ENCODE measurements around the gene HOXB5. TPM values are rescaled to one million over a fixed set of nuclear protein-coding genes. Genes with fewer than 3 reads are reported as not detected.
A peak's percentile ranks its signal among the peaks of the same experiment; 100 is the strongest.

Gene HOXB5
- total RNA-seq, 1 experiment from 2014 or later, result 0.95 TPM

- no peak overlapping the region for H3K4me2 ChIP-seq (ENCODE audit: low read length)
- H3K4me3 ChIP-seq (ENCODE audit: low read length), result no peak overlapping the region
- no peak overlapping the region for H3K27ac ChIP-seq (ENCODE audit: low read length)
- no peaks in the 10 kb centered on the region for H3K36me3 ChIP-seq (ENCODE audit: low read depth, low read length)
- POLR2A ChIA-PET (ENCODE audit: unreplicated experiment), result no interaction called here
- no peaks in the 10 kb centered on the region for H3K9me2 ChIP-seq (replicated peaks; ENCODE audit: low read length)
- ATAC-seq, result no peak
- no peak for TF ChIP-seq EZH2 (IDR thresholded peaks at IDR 0.05; ENCODE audit: low read length, unreplicated experiment)
- no peak for TF ChIP-seq EZH2phosphoT487 (IDR thresholded peaks at IDR 0.05; ENCODE audit: borderline replicate concordance, low read length)
- TF ChIP-seq, protein P1, sequence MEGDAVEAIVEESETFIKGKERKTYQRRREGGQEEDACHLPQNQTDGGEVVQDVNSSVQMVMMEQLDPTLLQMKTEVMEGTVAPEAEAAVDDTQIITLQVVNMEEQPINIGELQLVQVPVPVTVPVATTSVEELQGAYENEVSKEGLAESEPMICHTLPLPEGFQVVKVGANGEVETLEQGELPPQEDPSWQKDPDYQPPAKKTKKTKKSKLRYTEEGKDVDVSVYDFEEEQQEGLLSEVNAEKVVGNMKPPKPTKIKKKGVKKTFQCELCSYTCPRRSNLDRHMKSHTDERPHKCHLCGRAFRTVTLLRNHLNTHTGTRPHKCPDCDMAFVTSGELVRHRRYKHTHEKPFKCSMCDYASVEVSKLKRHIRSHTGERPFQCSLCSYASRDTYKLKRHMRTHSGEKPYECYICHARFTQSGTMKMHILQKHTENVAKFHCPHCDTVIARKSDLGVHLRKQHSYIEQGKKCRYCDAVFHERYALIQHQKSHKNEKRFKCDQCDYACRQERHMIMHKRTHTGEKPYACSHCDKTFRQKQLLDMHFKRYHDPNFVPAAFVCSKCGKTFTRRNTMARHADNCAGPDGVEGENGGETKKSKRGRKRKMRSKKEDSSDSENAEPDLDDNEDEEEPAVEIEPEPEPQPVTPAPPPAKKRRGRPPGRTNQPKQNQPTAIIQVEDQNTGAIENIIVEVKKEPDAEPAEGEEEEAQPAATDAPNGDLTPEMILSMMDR (conservative IDR thresholded peaks at IDR 0.05; ENCODE audit: low read depth, low read length), result no peak
- no peaks in the 10 kb centered on the region for H3K9me3 ChIP-seq (ENCODE audit: low read length)
- H2AFZ ChIP-seq (ENCODE audit: low read length), result no peak overlapping the region
- peaks cover 12% of the 10 kb centered on the region for H3K4me1 ChIP-seq (ENCODE audit: insufficient read depth, low read length)
- no peaks in the 10 kb centered on the region for H3F3A ChIP-seq (ENCODE audit: low read length, unreplicated experiment)
- H3K9ac ChIP-seq (ENCODE audit: low read length), result no peak overlapping the region
- H3K27me3 ChIP-seq (ENCODE audit: low read length), result no peaks in the 10 kb centered on the region
- BruUV-seq (replicated peaks), result TSS peak; percentile 13
- H3K79me2 ChIP-seq (ENCODE audit: low read length), result no peaks in the 10 kb centered on the region
- intact Hi-C loops (cut with micrococcal nuclease), result no loop called here
- H4K20me1 ChIP-seq (ENCODE audit: low read length), result no peaks in the 10 kb centered on the region
- DNase-seq, result no peak
- CTCF ChIA-PET, result no interaction called here
Observed at GRCh38 chr17:48571024-48571818, 22.4 kb downstream of the HOXB5 start.

GRCh38 chr17:48570325-48571023 is 23.1 kb downstream of the HOXB5 start:
- BruUV-seq (replicated peaks), result no TSS peak
- no peak for DNase-seq
- Histone ChIP-seq H3K4me1 (ENCODE audit: insufficient read depth, low read length) (peaks cover 8% of the 10 kb centered on the region), H3K9me2 (replicated peaks; ENCODE audit: low read length) (no peaks in the 10 kb centered on the region), H3K4me2 (ENCODE audit: low read length) (no peak overlapping the region), H4K20me1 (ENCODE audit: low read length) (no peaks in the 10 kb centered on the region), H3K36me3 (ENCODE audit: low read depth, low read length) (no peaks in the 10 kb centered on the region), H3K9ac (ENCODE audit: low read length) (no peak overlapping the region), H3K79me2 (ENCODE audit: low read length) (no peaks in the 10 kb centered on the region), H3K4me3 (ENCODE audit: low read length) (no peak overlapping the region), H2AFZ (ENCODE audit: low read length) (no peak overlapping the region), H3K27ac (ENCODE audit: low read length) (no peak overlapping the region), H3K27me3 (ENCODE audit: low read length) (no peaks in the 10 kb centered on the region), H3F3A (ENCODE audit: low read length, unreplicated experiment) (no peaks in the 10 kb centered on the region), H3K9me3 (ENCODE audit: low read length) (no peaks in the 10 kb centered on the region)
- intact Hi-C loops (cut with micrococcal nuclease), result no loop called here
- ChIA-PET CTCF (no interaction called here), POLR2A (ENCODE audit: unreplicated experiment) (no interaction called here)
- TF ChIP-seq, protein P1 (conservative IDR thresholded peaks at IDR 0.05; ENCODE audit: low read depth, low read length), result no peak
- no peak for TF ChIP-seq EZH2phosphoT487 (IDR thresholded peaks at IDR 0.05; ENCODE audit: borderline replicate concordance, low read length)
- no peak for TF ChIP-seq EZH2 (IDR thresholded peaks at IDR 0.05; ENCODE audit: low read length, unreplicated experiment)
- no peak for ATAC-seq

All from PC-3 (cell line).